HG03575 (cell line): ENCODE measurements around the gene ANGPTL2.

Experiments
- ATAC-seq: cut with Tn5 transposase; IDR thresholded peaks from one replicate; pipeline ENCODE4 v1.9.1; 2021; ENCODE audit not compliant: unreplicated experiment, insufficient number of reproducible peaks, low FRiP score; ENCODE audit errors: extremely low read depth

The ANGPTL2 gene

GRCh38 chr9:127064335-127064734 is 58.1 kb downstream of the ANGPTL2 start:
- ATAC-seq = no peak

GRCh38 chr9:127061411-127061810 is 61.0 kb downstream of the ANGPTL2 start:
- no peak for ATAC-seq

GRCh38 chr9:127059765-127060361 is 62.6 kb downstream of the ANGPTL2 start:
- ATAC-seq = no peak

- ATAC-seq = no peak
Measured at GRCh38 chr9:127059030-127059429, 63.4 kb downstream of the ANGPTL2 start.

GRCh38 chr9:127058645-127059021 is 63.8 kb downstream of the ANGPTL2 start:
- ATAC-seq = no peak

GRCh38 chr9:127058011-127058644 is 64.3 kb downstream of the ANGPTL2 start:
- no peak for ATAC-seq

GRCh38 chr9:127056446-127056845 is 66.0 kb downstream of the ANGPTL2 start:
- ATAC-seq = no peak

GRCh38 chr9:127055745-127056402 is 66.6 kb downstream of the ANGPTL2 start:
- ATAC-seq = no peak

GRCh38 chr9:127053960-127054359 is 68.5 kb downstream of the ANGPTL2 start:
- ATAC-seq = no peak

- no peak for ATAC-seq
Measured at GRCh38 chr9:127053057-127053821, 69.2 kb downstream of the ANGPTL2 start.

GRCh38 chr9:127051881-127052595 is 70.4 kb downstream of the ANGPTL2 start:
- no peak for ATAC-seq

- ATAC-seq = no peak
Measured at GRCh38 chr9:127050591-127051001, 71.8 kb downstream of the ANGPTL2 start.

- no peak for ATAC-seq
Measured at GRCh38 chr9:127050152-127050551, 72.3 kb downstream of the ANGPTL2 start.

- no peak for ATAC-seq
Measured at GRCh38 chr9:127049581-127049980, 72.9 kb downstream of the ANGPTL2 start.

GRCh38 chr9:127049044-127049443 is 73.4 kb downstream of the ANGPTL2 start:
- no peak for ATAC-seq

GRCh38 chr9:127047971-127048370 is 74.5 kb downstream of the ANGPTL2 start:
- ATAC-seq = no peak

GRCh38 chr9:127045148-127045547 is 77.3 kb downstream of the ANGPTL2 start:
- no peak for ATAC-seq

- no peak for ATAC-seq
Measured at GRCh38 chr9:127039492-127039891, 82.9 kb downstream of the ANGPTL2 start.

- ATAC-seq = no peak
Measured at GRCh38 chr9:127038531-127038930, 83.9 kb downstream of the ANGPTL2 start.
